Panc1 (cell line): ENCODE results near the gene SDHD. TPM values are rescaled to one million over a fixed set of nuclear protein-coding genes. Genes with fewer than 3 reads are reported as not detected.

ENCODE experiments used
- ATAC-seq: fragments of 200-7000 bp; cut with Tn5 transposase; 2 replicates; pipeline ENCODE4 v1.9.1; 2020; ENCODE audit warnings: mild to moderate bottlenecking, moderate library complexity
- BruUV-seq: library from RNA; stranded (reverse); fragments of 400-500 nt; replicated peaks from 2 replicates; lab custom pipeline; 2021; lab: Mats Ljungman, UMichigan
- CTCF ChIA-PET: fragments of 300-600 bp; sonication (Branson Sonifier 250); formaldehyde crosslinking; loops from one replicate; lab custom pipeline; 2022; ENCODE audit warnings: antibody characterized with exemption; lab: Charles Lee
- POLR2A ChIA-PET: fragments of 300-600 bp; sonication (Branson Sonifier 250); formaldehyde crosslinking; loops from one replicate; lab custom pipeline; 2022; ENCODE audit warnings: antibody characterized with exemption; lab: Charles Lee
- DNase-seq: peaks from one replicate; pipeline ENCODE4 v3.0.0-alpha.2; 2010; ENCODE audit warnings: low read depth, low spot score
- H3K27ac ChIP-seq: 2 replicates; pipeline ENCODE4 v1.5.1; 2011; ENCODE audit warnings: mild to moderate bottlenecking, low read length, inconsistent platforms
- H3K27me3 ChIP-seq: fragments of 200-500 bp; sonication (Bioruptor generic); 2 replicates; pipeline ENCODE4 v1.6.0; 2014; ENCODE audit warnings: low read length, inconsistent platforms; ENCODE audit not compliant: control insufficient read depth, insufficient read depth
- H3K36me3 ChIP-seq: fragments of 200-500 bp; sonication (Bioruptor generic); 2 replicates; pipeline ENCODE4 v1.5.1; 2014; ENCODE audit warnings: inconsistent platforms, mild to moderate bottlenecking, low read length, moderate library complexity; ENCODE audit not compliant: control insufficient read depth, insufficient read depth
- H3K4me1 ChIP-seq: 2 replicates; pipeline ENCODE4 v1.5.1; 2011; ENCODE audit warnings: inconsistent platforms, mild to moderate bottlenecking, low read length, moderate library complexity; ENCODE audit not compliant: control insufficient read depth, insufficient read depth
- H3K4me3 ChIP-seq, 2 experiments: 2 replicates each; pipeline ENCODE4 v1.5.1; 2011 to 2012; ENCODE audit warnings: low read depth in 2 of 2, low read length in 2 of 2, mild to moderate bottlenecking in 2 of 2, inconsistent platforms in 1 of 2, moderate library complexity in 1 of 2
- H3K9me3 ChIP-seq: fragments of 200-500 bp; sonication (Bioruptor generic); 2 replicates; pipeline ENCODE4 v1.5.1; 2014; ENCODE audit warnings: low read depth, mild to moderate bottlenecking, inconsistent platforms, low read length, moderate library complexity; ENCODE audit not compliant: control insufficient read depth, insufficient read depth
- POLR2AphosphoS5 ChIP-seq: IDR thresholded peaks from 2 replicates; pipeline ENCODE4 v1.6.1; 2012; ENCODE audit warnings: mild to moderate bottlenecking, low read depth, low read length, moderate library complexity
- REST ChIP-seq, 2 experiments: IDR thresholded peaks; 2 replicates each; pipeline ENCODE4 v1.6.1; 2011 to 2012; ENCODE audit warnings: low read depth in 2 of 2, control low read depth in 1 of 2, low read length in 1 of 2, mild to moderate bottlenecking in 1 of 2, moderate library complexity in 1 of 2; ENCODE audit not compliant: insufficient read depth in 1 of 2
- SIN3A ChIP-seq: IDR thresholded peaks from 2 replicates; pipeline ENCODE4 v1.6.1; 2012; ENCODE audit warnings: low read depth, mild to moderate bottlenecking, low read length, moderate library complexity, borderline replicate concordance; ENCODE audit not compliant: insufficient read depth
- TCF7L2 ChIP-seq: IDR thresholded peaks from 2 replicates; pipeline ENCODE4 v1.6.1; 2011; ENCODE audit warnings: mild to moderate bottlenecking, low read depth, low read length, inconsistent platforms
- in situ Hi-C: cut with HindIII; loops from 2 replicates; pipeline ENCODE4 v1.10.0; 2016; ENCODE audit warnings: low sequenced_read_pairs, low pct_unique_long_range_greater_than_20kb
- intact Hi-C: fragments of 100-400 bp; cut with micrococcal nuclease; formaldehyde crosslinking; loops from one replicate; pipeline ENCODE4 v1.10.0; 2022; ENCODE audit not compliant: unreplicated experiment
- total RNA-seq: library from RNA; stranded (reverse); gene quantifications from one replicate; pipeline ENCODE4 v1.2.1, GENCODE V29; 2021; ENCODE audit not compliant: unreplicated experiment
- TF ChIP-seq, protein P1 (sequence below): fragments of 450-650 bp; IDR thresholded peaks from 2 replicates; pipeline ENCODE4 v1.5.1; 2017; ENCODE audit warnings: mild to moderate bottlenecking

Gene SDHD
- total RNA-seq, 1 experiment from 2014 or later: 166 TPM

DNA sequence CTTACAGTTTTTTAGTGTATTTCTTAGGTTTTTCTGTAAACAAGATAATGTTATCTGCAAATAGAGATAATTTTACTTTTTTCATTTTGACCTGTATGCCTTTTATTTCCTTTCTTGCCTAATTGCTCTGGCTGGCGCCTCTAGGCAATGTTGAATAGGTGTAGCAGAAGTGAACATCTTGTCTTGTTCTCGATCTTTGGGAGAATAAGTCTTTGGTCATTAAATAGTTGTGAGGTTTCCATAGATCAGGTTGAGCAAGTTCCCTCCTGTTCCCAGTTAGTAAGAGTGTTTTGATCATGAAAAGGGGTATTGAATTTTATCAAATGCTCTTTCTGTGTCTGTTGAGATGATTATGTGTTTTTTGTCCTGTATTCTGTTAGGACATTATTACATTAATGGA, 36.9 kb upstream of the SDHD start:
- Histone ChIP-seq H3K4me3 (no peak overlapping the region), H3K9me3 (no peaks in the 10 kb centered on the region), H3K27me3 (no peaks in the 10 kb centered on the region), H3K27ac (no peak overlapping the region), H3K4me1 (no peaks in the 10 kb centered on the region), H3K36me3 (peaks cover 24% of the 10 kb centered on the region)
- ChIA-PET CTCF (no interaction called here), POLR2A (no interaction called here)
- ATAC-seq: no peak
- no peak for DNase-seq
- TF ChIP-seq TCF7L2 (no peak), POLR2AphosphoS5 (no peak), REST (IDR thresholded peaks at IDR 0.05; ENCODE audit: insufficient read depth in 1 of 2, low read depth in 2 of 2, low read length in 1 of 2) (no peak), SIN3A (no peak)
- TF ChIP-seq, protein P1, sequence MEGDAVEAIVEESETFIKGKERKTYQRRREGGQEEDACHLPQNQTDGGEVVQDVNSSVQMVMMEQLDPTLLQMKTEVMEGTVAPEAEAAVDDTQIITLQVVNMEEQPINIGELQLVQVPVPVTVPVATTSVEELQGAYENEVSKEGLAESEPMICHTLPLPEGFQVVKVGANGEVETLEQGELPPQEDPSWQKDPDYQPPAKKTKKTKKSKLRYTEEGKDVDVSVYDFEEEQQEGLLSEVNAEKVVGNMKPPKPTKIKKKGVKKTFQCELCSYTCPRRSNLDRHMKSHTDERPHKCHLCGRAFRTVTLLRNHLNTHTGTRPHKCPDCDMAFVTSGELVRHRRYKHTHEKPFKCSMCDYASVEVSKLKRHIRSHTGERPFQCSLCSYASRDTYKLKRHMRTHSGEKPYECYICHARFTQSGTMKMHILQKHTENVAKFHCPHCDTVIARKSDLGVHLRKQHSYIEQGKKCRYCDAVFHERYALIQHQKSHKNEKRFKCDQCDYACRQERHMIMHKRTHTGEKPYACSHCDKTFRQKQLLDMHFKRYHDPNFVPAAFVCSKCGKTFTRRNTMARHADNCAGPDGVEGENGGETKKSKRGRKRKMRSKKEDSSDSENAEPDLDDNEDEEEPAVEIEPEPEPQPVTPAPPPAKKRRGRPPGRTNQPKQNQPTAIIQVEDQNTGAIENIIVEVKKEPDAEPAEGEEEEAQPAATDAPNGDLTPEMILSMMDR: no peak
- intact Hi-C loops: no loop called here
- in situ Hi-C loops: no loop called here
- BruUV-seq: no TSS peak

DNA sequence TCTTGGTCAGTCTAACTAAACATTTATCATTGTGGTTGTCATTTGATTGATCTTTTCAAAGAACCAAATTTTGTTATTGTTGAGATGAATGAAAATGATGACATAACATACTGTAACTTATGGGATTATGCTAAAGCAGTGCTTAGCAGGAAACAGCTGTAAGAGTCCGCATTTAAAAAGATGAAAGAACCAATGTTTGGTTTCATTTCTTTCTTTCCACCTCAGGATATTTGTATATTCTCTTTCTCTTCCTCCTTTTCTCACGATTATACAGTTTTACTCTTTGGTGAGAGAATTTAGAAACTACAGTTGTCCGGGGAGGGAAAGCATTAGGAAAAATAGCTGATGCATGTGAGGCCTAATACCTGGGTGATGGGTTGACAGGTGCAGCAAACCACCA, 36.0 kb upstream of the SDHD start:
- ChIA-PET CTCF (no interaction called here), POLR2A (no interaction called here)
- no peaks in the 10 kb centered on the region for H3K4me1 ChIP-seq
- no peak for ATAC-seq
- intact Hi-C loops: no loop called here
- H3K27ac ChIP-seq: no peak overlapping the region
- TF ChIP-seq SIN3A: no peak
- TF ChIP-seq TCF7L2: no peak
- no peak for TF ChIP-seq REST (IDR thresholded peaks at IDR 0.05; ENCODE audit: insufficient read depth in 1 of 2, low read depth in 2 of 2, low read length in 1 of 2)
- TF ChIP-seq POLR2AphosphoS5: no peak
- TF ChIP-seq, protein P1: no peak
- no peaks in the 10 kb centered on the region for H3K9me3 ChIP-seq
- H3K36me3 ChIP-seq: peaks cover 22% of the 10 kb centered on the region
- BruUV-seq: no TSS peak
- no peak for DNase-seq
- H3K4me3 ChIP-seq: no peak overlapping the region
- no peaks in the 10 kb centered on the region for H3K27me3 ChIP-seq
- in situ Hi-C loops: no loop called here
